PC-3 (cell line): Measurements from ENCODE around the gene ELAVL3.

Source experiments
- EZH2 ChIP-seq: fragments of 300-600 bp; sonication (generic); IDR thresholded peaks from one replicate; pipeline ENCODE4 v1.6.1; 2017; ENCODE audit warnings: antibody characterized with exemption, mild to moderate bottlenecking, low read length; ENCODE audit not compliant: unreplicated experiment
- TF ChIP-seq, protein P1 (sequence below): fragments of 300-600 bp; sonication (generic); conservative IDR thresholded peaks from 2 replicates; pipeline ENCODE4 v1.5.1; 2017; ENCODE audit warnings: antibody characterized with exemption, low read depth, mild to moderate bottlenecking, low read length

DNA sequence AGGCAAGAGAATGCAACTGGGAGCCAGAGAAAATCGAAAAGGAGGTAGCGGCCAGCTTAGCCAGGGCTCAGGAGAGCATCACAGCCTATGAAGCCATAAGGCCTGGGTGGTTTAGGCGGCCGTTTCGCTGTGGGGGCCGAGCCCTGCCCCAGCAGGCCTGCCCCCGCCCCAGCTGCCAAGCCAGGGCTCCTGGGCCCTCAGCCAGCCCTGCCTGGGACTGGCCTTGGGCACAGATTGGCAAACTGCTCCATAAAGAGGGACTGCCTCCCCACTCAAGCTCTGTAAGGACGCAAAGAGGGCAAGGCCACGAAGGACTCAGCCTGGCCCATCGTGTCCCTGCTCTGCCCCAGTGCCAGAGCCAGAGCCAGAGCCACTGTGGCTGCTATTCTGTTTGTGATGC, 14.6 kb upstream of the ELAVL3 start:
- TF ChIP-seq, protein P1, sequence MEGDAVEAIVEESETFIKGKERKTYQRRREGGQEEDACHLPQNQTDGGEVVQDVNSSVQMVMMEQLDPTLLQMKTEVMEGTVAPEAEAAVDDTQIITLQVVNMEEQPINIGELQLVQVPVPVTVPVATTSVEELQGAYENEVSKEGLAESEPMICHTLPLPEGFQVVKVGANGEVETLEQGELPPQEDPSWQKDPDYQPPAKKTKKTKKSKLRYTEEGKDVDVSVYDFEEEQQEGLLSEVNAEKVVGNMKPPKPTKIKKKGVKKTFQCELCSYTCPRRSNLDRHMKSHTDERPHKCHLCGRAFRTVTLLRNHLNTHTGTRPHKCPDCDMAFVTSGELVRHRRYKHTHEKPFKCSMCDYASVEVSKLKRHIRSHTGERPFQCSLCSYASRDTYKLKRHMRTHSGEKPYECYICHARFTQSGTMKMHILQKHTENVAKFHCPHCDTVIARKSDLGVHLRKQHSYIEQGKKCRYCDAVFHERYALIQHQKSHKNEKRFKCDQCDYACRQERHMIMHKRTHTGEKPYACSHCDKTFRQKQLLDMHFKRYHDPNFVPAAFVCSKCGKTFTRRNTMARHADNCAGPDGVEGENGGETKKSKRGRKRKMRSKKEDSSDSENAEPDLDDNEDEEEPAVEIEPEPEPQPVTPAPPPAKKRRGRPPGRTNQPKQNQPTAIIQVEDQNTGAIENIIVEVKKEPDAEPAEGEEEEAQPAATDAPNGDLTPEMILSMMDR, result no peak
- TF ChIP-seq EZH2, result no peak
